ENCODE measurements around the gene TRAM2.

- TF ChIP-seq RAD21 (IDR thresholded peaks at IDR 0.05; ENCODE audit: low read length) (no peak), BHLHE40 (IDR thresholded peaks at IDR 0.05; ENCODE audit: low read depth, low read length) (no peak), POLR2A (IDR thresholded peaks at IDR 0.05; ENCODE audit: low read depth, low read length) (no peak), CTCF (conservative IDR thresholded peaks at IDR 0.05; ENCODE audit: low read depth, low read length) (no peak), SMC3 (IDR thresholded peaks at IDR 0.05; ENCODE audit: low read depth, low read length) (no peak), FOS (IDR thresholded peaks at IDR 0.05; ENCODE audit: low read depth, low read length) (no peak), USF2 (IDR thresholded peaks at IDR 0.05; ENCODE audit: low read depth, low read length) (no peak), CEBPB (IDR thresholded peaks at IDR 0.05; ENCODE audit: low read depth, low read length) (no peak), CHD1 (IDR thresholded peaks at IDR 0.05; ENCODE audit: low read depth, low read length) (no peak)
Measured at GRCh38 chr6:52506476-52506875, 70.4 kb downstream of the TRAM2 start.

All from IMR-90 (cell line).